LNCAP (cell line): Measurements from ENCODE around the gene ADD2.

ENCODE experiments used
- CTCF ChIP-seq: fragments of 450-650 bp; IDR thresholded peaks from 2 replicates; pipeline ENCODE4 v1.5.1; 2017; ENCODE audit warnings: mild to moderate bottlenecking

ADD2 gene

GRCh38 chr2:70632388-70632787, 135.6 kb downstream of the ADD2 start:
- no peak for TF ChIP-seq CTCF

- TF ChIP-seq CTCF: no peak
These were observed 137.2 kb downstream of the ADD2 start for GRCh38 chr2:70630761-70631160.

GRCh38 chr2:70627211-70627898, 140.6 kb downstream of the ADD2 start:
- no peak for TF ChIP-seq CTCF

- no peak for TF ChIP-seq CTCF
These were observed 141.6 kb downstream of the ADD2 start for GRCh38 chr2:70626254-70626990.

- TF ChIP-seq CTCF: no peak
These were observed 148.0 kb downstream of the ADD2 start for GRCh38 chr2:70620020-70620419.

- TF ChIP-seq CTCF: no peak
These were observed 148.8 kb downstream of the ADD2 start for GRCh38 chr2:70619167-70619566.

- TF ChIP-seq CTCF: no peak
These were observed 151.8 kb downstream of the ADD2 start for GRCh38 chr2:70616168-70616694.
